H1 (cell line): ENCODE data around the gene GDI2. TPM values are rescaled to one million over a fixed set of nuclear protein-coding genes. Genes with fewer than 3 reads are reported as not detected.

Experiments
- CTCF ChIA-PET: fragments of 300-600 bp; sonication (Branson Sonifier 250); formaldehyde crosslinking; loops from one replicate; lab custom pipeline; 2021; ENCODE audit not compliant: partially characterized antibody; lab: Charles Lee
- POLR2A ChIA-PET: fragments of 300-600 bp; sonication (Branson Sonifier 250); formaldehyde crosslinking; loops from one replicate; lab custom pipeline; 2021; ENCODE audit warnings: inconsistent platforms; ENCODE audit not compliant: partially characterized antibody; lab: Charles Lee
- DNase-seq, 2 experiments: peaks; one replicate each; pipeline versions ENCODE4 v3.0.0 to v3.0.0-alpha.2; 2010 to 2022; ENCODE audit warnings: low spot score in 2 of 2, low read depth in 1 of 2, mixed read lengths in 1 of 2
- FAIRE-seq: peaks from 2 replicates; lab custom pipeline; 2011; peaks lifted over from hg19 to GRCh38; lab: Jason Lieb, UNC
- H2AFZ ChIP-seq: 2 replicates; pipeline ENCODE4 v1.8.1; 2012; ENCODE audit warnings: low read length, inconsistent platforms
- H2AK5ac ChIP-seq: 2 replicates; pipeline ENCODE4 v1.6.1; 2013; ENCODE audit warnings: low read depth, low read length
- H2BK120ac ChIP-seq: replicated peaks from 2 replicates; pipeline ENCODE3; 2013; ENCODE audit warnings: low read depth, low read length, inconsistent platforms
- H2BK12ac ChIP-seq: 2 replicates; pipeline ENCODE4 v1.6.1; 2013; ENCODE audit warnings: low read depth, low read length
- H2BK15ac ChIP-seq: 2 replicates; pipeline ENCODE4 v1.6.1; 2013; ENCODE audit warnings: low read length
- H2BK20ac ChIP-seq: 2 replicates; pipeline ENCODE4 v1.6.1; 2013; ENCODE audit warnings: low read length
- H2BK5ac ChIP-seq: 2 replicates; pipeline ENCODE4 v1.6.1; 2013; ENCODE audit warnings: low read depth, low read length
- H3K14ac ChIP-seq: 2 replicates; pipeline ENCODE4 v1.6.1; 2013; ENCODE audit warnings: inconsistent platforms; ENCODE audit not compliant: insufficient read length
- H3K18ac ChIP-seq: 2 replicates; pipeline ENCODE4 v1.6.1; 2013; ENCODE audit warnings: low read length; ENCODE audit errors: extremely low read depth
- H3K23ac ChIP-seq: 2 replicates; pipeline ENCODE4 v1.6.1; 2013; ENCODE audit warnings: inconsistent platforms; ENCODE audit not compliant: insufficient read length
- H3K23me2 ChIP-seq: 2 replicates; pipeline ENCODE4 v1.6.1; 2013; ENCODE audit warnings: low read depth, low read length
- H3K27ac ChIP-seq: 2 replicates; pipeline ENCODE4 v1.6.1; 2011; ENCODE audit warnings: low read depth, low read length, inconsistent platforms
- H3K27me3 ChIP-seq, 4 experiments: replicated peaks in 1 of 4; 1 replicate in 1 of 4; 2 replicates in 3 of 4; pipeline versions ENCODE4 v1.6.1 to v1.8.1; 2011 to 2013; ENCODE audit warnings: low read length in 3 of 4, mild to moderate bottlenecking in 3 of 4, inconsistent platforms in 2 of 4, mixed read lengths in 2 of 4, moderate library complexity in 1 of 4; ENCODE audit not compliant: control insufficient read depth in 3 of 4, insufficient read depth in 3 of 4; ENCODE audit errors: extremely low read depth in 1 of 4
- H3K36me3 ChIP-seq, 4 experiments: 2 replicates each; pipeline versions ENCODE4 v1.6.1 to v1.8.1; 2011 to 2013; ENCODE audit warnings: mild to moderate bottlenecking in 4 of 4, low read length in 3 of 4, moderate library complexity in 2 of 4, control low read depth in 1 of 4, inconsistent platforms in 1 of 4; ENCODE audit not compliant: insufficient read depth in 4 of 4, control insufficient read depth in 2 of 4
- H3K4ac ChIP-seq: replicated peaks from 2 replicates; pipeline ENCODE3; 2013; ENCODE audit warnings: low read length, low read depth, mixed read lengths, inconsistent platforms; ENCODE audit not compliant: insufficient read length
- H3K4me1 ChIP-seq, 4 experiments: replicated peaks in 1 of 4; 1 replicate in 1 of 4; 2 replicates in 3 of 4; pipeline versions ENCODE4 v1.6.1 to v1.8.1; 2011 to 2013; ENCODE audit warnings: low read length in 3 of 4, inconsistent platforms in 2 of 4, mixed read lengths in 1 of 4; ENCODE audit not compliant: insufficient read depth in 4 of 4, control insufficient read depth in 3 of 4
- H3K4me2 ChIP-seq, 2 experiments: 2 replicates each; pipeline versions ENCODE4 v1.6.1 to v1.8.1; 2011 to 2013; ENCODE audit warnings: low read depth in 2 of 2, low read length in 2 of 2, control low read depth in 1 of 2, inconsistent platforms in 1 of 2, mild to moderate bottlenecking in 1 of 2; ENCODE audit not compliant: insufficient read depth in 1 of 2
- H3K4me3 ChIP-seq, 4 experiments: fragments of 200-600, 300-600 bp in 1 of 4; sonication (generic), shearing (Covaris generic), sonication (Bioruptor Twin) in 1 of 4; 2 replicates each; pipeline versions ENCODE4 v1.5.1 to v1.8.1; 2011 to 2016; ENCODE audit warnings: low read length in 4 of 4, low read depth in 3 of 4, control low read depth in 2 of 4, inconsistent platforms in 2 of 4, mild to moderate bottlenecking in 2 of 4, mixed read lengths in 1 of 4, moderate library complexity in 1 of 4; ENCODE audit not compliant: insufficient read depth in 2 of 4; ENCODE audit errors: extremely low read depth in 1 of 4
- H3K56ac ChIP-seq: replicated peaks from 2 replicates; pipeline ENCODE3; 2013; ENCODE audit warnings: low read depth, mild to moderate bottlenecking, mixed read lengths, low read length, inconsistent platforms; ENCODE audit not compliant: insufficient read length
- H3K79me1 ChIP-seq: 2 replicates; pipeline ENCODE4 v1.6.1; 2013; ENCODE audit warnings: low read depth, low read length, control low read depth
- H3K79me2 ChIP-seq, 2 experiments: 2 replicates each; pipeline versions ENCODE4 v1.6.1 to v1.8.1; 2012 to 2013; ENCODE audit warnings: low read length in 2 of 2, mild to moderate bottlenecking in 2 of 2, inconsistent platforms in 1 of 2; ENCODE audit not compliant: insufficient read depth in 2 of 2, control insufficient read depth in 1 of 2
- H3K9ac ChIP-seq, 4 experiments: replicated peaks in 1 of 4; 1 replicate in 1 of 4; 2 replicates in 3 of 4; pipeline versions ENCODE4 v1.6.1 to v1.8.1; 2011 to 2013; ENCODE audit warnings: low read depth in 3 of 4, low read length in 3 of 4, control low read depth in 2 of 4, mild to moderate bottlenecking in 2 of 4, moderate library complexity in 2 of 4, inconsistent platforms in 1 of 4; ENCODE audit errors: extremely low read depth in 1 of 4
- H3K9me3 ChIP-seq, 2 experiments: 2 replicates each; pipeline versions ENCODE4 v1.6.1 to v1.8.1; 2012 to 2013; ENCODE audit warnings: mild to moderate bottlenecking in 2 of 2, moderate library complexity in 2 of 2, control low read depth in 1 of 2, inconsistent platforms in 1 of 2, low read depth in 1 of 2, low read length in 1 of 2, mixed read lengths in 1 of 2; ENCODE audit not compliant: insufficient read depth in 2 of 2
- H4K20me1 ChIP-seq, 2 experiments: replicated peaks in 1 of 2; 2 replicates each; pipeline versions ENCODE3 to v1.8.1; 2011 to 2013; ENCODE audit warnings: inconsistent platforms in 2 of 2, low read length in 2 of 2, mild to moderate bottlenecking in 1 of 2; ENCODE audit not compliant: insufficient read depth in 2 of 2, control insufficient read depth in 1 of 2
- H4K5ac ChIP-seq: 2 replicates; pipeline ENCODE4 v1.6.1; 2013; ENCODE audit warnings: low read length, low read depth, mixed read lengths, inconsistent platforms; ENCODE audit not compliant: insufficient read length
- H4K8ac ChIP-seq: 2 replicates; pipeline ENCODE4 v1.8.0; 2013; ENCODE audit warnings: mild to moderate bottlenecking, moderate library complexity, low read length, inconsistent platforms; ENCODE audit not compliant: insufficient read depth; ENCODE audit errors: extremely low read depth
- H4K91ac ChIP-seq: replicated peaks from 2 replicates; pipeline ENCODE3; 2013; ENCODE audit warnings: low read length, mixed read lengths, inconsistent platforms; ENCODE audit not compliant: insufficient read length
- CTBP2 ChIP-seq: IDR thresholded peaks from 2 replicates; pipeline ENCODE4 v1.7.0; 2011; ENCODE audit warnings: borderline replicate concordance, mild to moderate bottlenecking, moderate library complexity, mixed read lengths, low read length; ENCODE audit not compliant: insufficient read depth, insufficient read length
- SUZ12 ChIP-seq: fragments of 200-600 bp; sonication (generic); IDR thresholded peaks from 2 replicates; pipeline ENCODE4 v1.6.1; 2012; ENCODE audit warnings: mild to moderate bottlenecking, inconsistent platforms, low read length, moderate library complexity, mixed read lengths
- WGBS, 2 experiments: shearing (Covaris generic) in 1 of 2; methylation state at CpG; one replicate each; pipeline versions ENCODE4 v1.1.6 to v1.1.7; 2013 to 2015; ENCODE audit warnings: low lambda C conversion rate in 2 of 2, mixed read lengths in 2 of 2, inconsistent platforms in 1 of 2, low coverage in 1 of 2, missing lambda C conversion rate in 1 of 2; ENCODE audit not compliant: insufficient replicate concordance in 2 of 2, insufficient coverage in 1 of 2, insufficient read length in 1 of 2; ENCODE audit errors: extremely low coverage in 1 of 2, missing lambda C conversion rate in 1 of 2; 5-methylcytosine and 5-hydroxymethylcytosine counted together
- polyA plus RNA-seq, 7 experiments: library from polyadenylated mRNA; depleted of rRNA in 3 of 7; stranded (reverse) in 5 of 7; unstranded in 2 of 7; fragments of >200 nt in 5 of 7; fragments of 200-250 nt in 2 of 7; gene quantifications; 1 replicate in 5 of 7; 2 replicates in 1 of 7; 4 replicates in 1 of 7; pipeline versions ENCODE4 v1.2.1 to v1.2.3, GENCODE V29; 2011 to 2013; ENCODE audit warnings: missing spikeins in 2 of 7, mixed read lengths in 2 of 7
- total RNA-seq: library from RNA; stranded (reverse); fragmentation: NEBNext Ultra II Directional; extraction: Animal tissue kit (Norgen Biotek cat#: 25700); gene quantifications from 2 replicates; pipeline ENCODE4 v1.2.1, GENCODE V29; 2021

GDI2 gene
- total and polyA plus RNA-seq, 2 of the 8 experiments (the other 6 are each of a cell fraction or from before 2014, with no cell fraction given), result 168 to 385 TPM

DNA sequence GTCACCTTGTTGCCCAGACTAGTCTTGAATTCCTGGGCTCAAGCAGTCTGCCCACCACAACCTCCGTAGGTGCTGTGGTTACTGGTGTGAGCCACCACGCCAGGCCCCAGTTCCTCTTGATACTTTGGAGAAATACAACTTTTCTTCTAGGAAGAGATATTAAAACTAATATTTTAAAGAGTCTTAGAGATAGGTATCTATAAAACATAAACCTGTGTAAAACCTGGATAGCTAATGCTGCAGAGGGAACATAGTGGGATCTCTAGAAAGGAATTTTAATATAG, 4.8 kb upstream of the GDI2 start:
- CTCF ChIA-PET, result interaction anchor here (0.9 kb wide), 1 partner anchor 54 kb away, joined by 3 read pairs; no protein-coding TSS in a partner anchor
- H3K4me2 ChIP-seq, result no peak overlapping the region
- H3K36me3 ChIP-seq, result no peaks in the 10 kb centered on the region
- 96% methylated on average over 2 of the region's 2 CpGs; no CpG with 5 or more reads in 1 of the 2 experiments for WGBS, 2 experiments
- peaks cover 4% of the 10 kb centered on the region for H3K23me2 ChIP-seq
- H3K79me1 ChIP-seq, result no peaks in the 10 kb centered on the region
- no peak overlapping the region for H2BK5ac ChIP-seq
- H4K20me1 ChIP-seq, result peaks cover 0 to 2% of the 10 kb centered on the region in 2 experiments
- H3K4me3 ChIP-seq, result no peak overlapping the region
- H4K5ac ChIP-seq, result no peak overlapping the region
- H2BK15ac ChIP-seq, result no peak overlapping the region
- H3K27me3 ChIP-seq, result no peaks in the 10 kb centered on the region
- POLR2A ChIA-PET, result interaction anchor here (1.7 to 1.8 kb wide), 2 partner anchors 11 to 13 kb away, joined by 4 to 6 read pairs; no protein-coding TSS in a partner anchor
- no peak overlapping the region for H4K91ac ChIP-seq
- H3K9me3 ChIP-seq, result no peaks in the 10 kb centered on the region
- no peak overlapping the region for H4K8ac ChIP-seq
- H3K18ac ChIP-seq, result no peak overlapping the region
- H2BK12ac ChIP-seq, result no peak overlapping the region
- H3K9ac ChIP-seq, result no peak overlapping the region
- no peak overlapping the region for H2BK120ac ChIP-seq
- no peak overlapping the region for H3K56ac ChIP-seq
- no peak overlapping the region for H2BK20ac ChIP-seq
- H3K27ac ChIP-seq, result no peak overlapping the region
- TF ChIP-seq CTBP2 (no peak), SUZ12 (no peak)
- H2AFZ ChIP-seq, result no peak overlapping the region
- H2AK5ac ChIP-seq, result no peak overlapping the region
- FAIRE-seq (no peak), DNase-seq (no peak)
- H3K4ac ChIP-seq, result no peak overlapping the region
- H3K4me1 ChIP-seq, result peaks cover 0 to 3% (median 0%) of the 10 kb centered on the region in 4 experiments; a peak in 1 of 7 replicates
- no peak overlapping the region for H3K23ac ChIP-seq
- peaks cover 0 to 13% of the 10 kb centered on the region in 2 experiments; a peak in 3 of 4 replicates for H3K79me2 ChIP-seq
- H3K14ac ChIP-seq, result no peak overlapping the region
